Osteoblast (primary cell): ENCODE data around the gene PGRMC2. TPM values are rescaled to one million over a fixed set of nuclear protein-coding genes. Genes with fewer than 3 reads are reported as not detected.

ENCODE experiments used
- DNase-seq: peaks from one replicate; pipeline ENCODE4 v3.0.0; 2011; ENCODE audit warnings: low spot score, mixed read lengths; ENCODE audit not compliant: insufficient read length; ENCODE audit errors: missing footprints
- H2AFZ ChIP-seq: 2 replicates; pipeline ENCODE4 v1.6.0; 2011; ENCODE audit warnings: mild to moderate bottlenecking, low read length
- H3K27ac ChIP-seq: 2 replicates; pipeline ENCODE4 v1.5.1; 2011; ENCODE audit warnings: mild to moderate bottlenecking, low read depth, low read length, moderate library complexity
- H3K27me3 ChIP-seq: 2 replicates; pipeline ENCODE4 v1.6.0; 2012; ENCODE audit warnings: mild to moderate bottlenecking, control low read depth, inconsistent platforms, low read length, moderate library complexity; ENCODE audit not compliant: insufficient read depth
- H3K36me3 ChIP-seq: 2 replicates; pipeline ENCODE4 v1.5.1; 2011; ENCODE audit warnings: mild to moderate bottlenecking, low read length, control low read depth, moderate library complexity; ENCODE audit not compliant: insufficient read depth
- H3K4me1 ChIP-seq: 2 replicates; pipeline ENCODE4 v1.5.1; 2011; ENCODE audit warnings: mild to moderate bottlenecking, low read length, control low read depth, moderate library complexity; ENCODE audit not compliant: insufficient read depth
- H3K4me2 ChIP-seq: 2 replicates; pipeline ENCODE4 v1.6.0; 2011; ENCODE audit warnings: mild to moderate bottlenecking, low read length; ENCODE audit not compliant: insufficient read depth
- H3K4me3 ChIP-seq: fragments of 200-600 bp; sonication (generic); 3 replicates; pipeline ENCODE4 v1.5.1; 2012; ENCODE audit warnings: mild to moderate bottlenecking, low read length, inconsistent platforms; ENCODE audit not compliant: insufficient read depth
- H3K79me2 ChIP-seq: 2 replicates; pipeline ENCODE4 v1.6.0; 2012; ENCODE audit warnings: mild to moderate bottlenecking, low read length, control low read depth, inconsistent platforms; ENCODE audit not compliant: insufficient read depth
- H3K9me3 ChIP-seq: 2 replicates; pipeline ENCODE4 v1.5.1; 2011; ENCODE audit warnings: low read depth, low read length, control low read depth
- H4K20me1 ChIP-seq: 2 replicates; pipeline ENCODE4 v1.6.0; 2012; ENCODE audit warnings: mild to moderate bottlenecking, low read length, control low read depth; ENCODE audit not compliant: insufficient read depth
- total RNA-seq: library from RNA; depleted of rRNA; stranded (reverse); fragments of >200 nt; gene quantifications from 2 replicates; pipeline ENCODE4 v1.2.3, GENCODE V29; 2012
- TF ChIP-seq, protein P1 (sequence below): IDR thresholded peaks from 2 replicates; pipeline ENCODE4 v1.5.1; 2011; ENCODE audit warnings: mild to moderate bottlenecking, low read depth, low read length, moderate library complexity; ENCODE audit errors: extremely low read depth

PGRMC2 gene
- total RNA-seq, 1 donor = 38.4 TPM

GRCh38 chr4:128282516-128282915, 5.1 kb downstream of the PGRMC2 start:
- DNase-seq = no peak
- Histone ChIP-seq H3K4me3 (no peak overlapping the region), H2AFZ (no peak overlapping the region), H3K4me2 (no peak overlapping the region), H3K27ac (no peak overlapping the region), H3K27me3 (no peaks in the 10 kb centered on the region), H3K9me3 (no peaks in the 10 kb centered on the region), H4K20me1 (peaks cover 19% of the 10 kb centered on the region), H3K4me1 (peaks cover 2% of the 10 kb centered on the region), H3K36me3 (peaks cover 9% of the 10 kb centered on the region), H3K79me2 (peaks cover 100% of the 10 kb centered on the region)
- TF ChIP-seq, protein P1, sequence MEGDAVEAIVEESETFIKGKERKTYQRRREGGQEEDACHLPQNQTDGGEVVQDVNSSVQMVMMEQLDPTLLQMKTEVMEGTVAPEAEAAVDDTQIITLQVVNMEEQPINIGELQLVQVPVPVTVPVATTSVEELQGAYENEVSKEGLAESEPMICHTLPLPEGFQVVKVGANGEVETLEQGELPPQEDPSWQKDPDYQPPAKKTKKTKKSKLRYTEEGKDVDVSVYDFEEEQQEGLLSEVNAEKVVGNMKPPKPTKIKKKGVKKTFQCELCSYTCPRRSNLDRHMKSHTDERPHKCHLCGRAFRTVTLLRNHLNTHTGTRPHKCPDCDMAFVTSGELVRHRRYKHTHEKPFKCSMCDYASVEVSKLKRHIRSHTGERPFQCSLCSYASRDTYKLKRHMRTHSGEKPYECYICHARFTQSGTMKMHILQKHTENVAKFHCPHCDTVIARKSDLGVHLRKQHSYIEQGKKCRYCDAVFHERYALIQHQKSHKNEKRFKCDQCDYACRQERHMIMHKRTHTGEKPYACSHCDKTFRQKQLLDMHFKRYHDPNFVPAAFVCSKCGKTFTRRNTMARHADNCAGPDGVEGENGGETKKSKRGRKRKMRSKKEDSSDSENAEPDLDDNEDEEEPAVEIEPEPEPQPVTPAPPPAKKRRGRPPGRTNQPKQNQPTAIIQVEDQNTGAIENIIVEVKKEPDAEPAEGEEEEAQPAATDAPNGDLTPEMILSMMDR = no peak

DNA sequence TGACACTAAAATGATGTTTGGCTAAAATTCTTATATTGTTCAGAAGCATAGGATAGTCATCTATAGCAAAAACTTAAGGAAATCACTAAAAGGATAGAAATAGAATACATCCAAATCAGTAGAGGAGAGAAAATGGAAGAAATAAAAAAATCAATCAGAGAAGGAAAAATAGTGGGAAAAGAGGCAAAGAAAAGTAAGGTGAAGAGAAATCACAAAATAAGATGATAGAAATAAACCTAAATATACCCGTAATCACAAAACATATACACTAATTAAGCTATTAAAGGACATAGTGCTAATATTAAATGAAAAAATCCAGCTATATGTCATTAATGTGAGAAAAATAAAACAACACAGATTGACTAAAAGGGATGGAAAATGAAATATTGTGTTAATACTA, 6.3 kb downstream of the PGRMC2 start:
- TF ChIP-seq, protein P1 = no peak
- Histone ChIP-seq H3K79me2 (peaks cover 100% of the 10 kb centered on the region), H3K4me3 (no peak overlapping the region), H3K27me3 (no peaks in the 10 kb centered on the region), H2AFZ (no peak overlapping the region), H3K36me3 (peaks cover 15% of the 10 kb centered on the region), H3K4me1 (peaks cover 5% of the 10 kb centered on the region), H4K20me1 (peaks cover 17% of the 10 kb centered on the region), H3K4me2 (peak overlapping the region; percentile 31), H3K27ac (no peak overlapping the region), H3K9me3 (no peaks in the 10 kb centered on the region)
- no peak for DNase-seq

GRCh38 chr4:128279624-128280225, 7.9 kb downstream of the PGRMC2 start:
- Histone ChIP-seq H3K9me3 (no peaks in the 10 kb centered on the region), H3K4me3 (no peak overlapping the region), H3K27me3 (no peaks in the 10 kb centered on the region), H3K27ac (no peak overlapping the region), H4K20me1 (peaks cover 14% of the 10 kb centered on the region), H3K36me3 (peaks cover 15% of the 10 kb centered on the region), H2AFZ (no peak overlapping the region), H3K4me2 (no peak overlapping the region), H3K79me2 (peaks cover 98% of the 10 kb centered on the region), H3K4me1 (peaks cover 20% of the 10 kb centered on the region)
- TF ChIP-seq, protein P1 = no peak
- peak; percentile 19 for DNase-seq

DNA sequence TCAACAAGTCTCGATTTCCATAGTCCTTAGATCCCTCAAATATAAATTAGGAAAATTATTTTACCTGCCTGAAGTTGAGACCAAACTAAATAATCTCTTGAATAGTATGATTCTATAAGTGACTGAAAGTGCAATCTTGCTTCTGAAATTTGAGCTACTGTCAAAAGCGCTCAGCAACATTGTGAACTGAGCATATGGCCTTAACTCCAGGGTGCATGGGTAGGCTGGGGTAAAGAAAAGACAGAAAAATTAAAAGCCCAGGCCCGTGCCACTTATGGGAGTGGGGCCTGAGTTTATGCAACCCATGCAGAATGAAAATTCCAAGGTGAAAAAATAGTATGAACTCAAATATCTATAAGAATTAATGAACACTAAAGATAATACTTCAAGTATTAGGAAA, 9.8 kb downstream of the PGRMC2 start:
- H4K20me1 ChIP-seq = peaks cover 9% of the 10 kb centered on the region
- H3K36me3 ChIP-seq = peaks cover 24% of the 10 kb centered on the region
- no peaks in the 10 kb centered on the region for H3K9me3 ChIP-seq
- no peaks in the 10 kb centered on the region for H3K27me3 ChIP-seq
- peaks cover 20% of the 10 kb centered on the region for H3K4me1 ChIP-seq
- H3K27ac ChIP-seq = peak overlapping the region; percentile 9
- H2AFZ ChIP-seq = no peak overlapping the region
- DNase-seq = no peak
- H3K4me3 ChIP-seq = no peak overlapping the region
- H3K4me2 ChIP-seq = no peak overlapping the region
- TF ChIP-seq, protein P1 = no peak
- H3K79me2 ChIP-seq = peaks cover 97% of the 10 kb centered on the region
